ENCODE measurements around the gene ADAR. TPM values are rescaled to one million over a fixed set of nuclear protein-coding genes. Genes with fewer than 3 reads are reported as not detected.

ADAR gene
- total RNA-seq, 2 donors from 2014 or later, result 115 to 125 TPM

GRCh38 chr1:154549202-154549770 lies 58.7 kb downstream of the ADAR start:
- H3K4me3 ChIP-seq, result no peak overlapping the region
- no peaks in the 10 kb centered on the region for H3K9me3 ChIP-seq
- TF ChIP-seq CTCF (IDR thresholded peaks at IDR 0.05), result no peak
- intact Hi-C loops (cut with DNase I), result no loop called here
- no peak overlapping the region for H3K9ac ChIP-seq (ENCODE audit: low read depth in 2 of 2, low read length in 2 of 2)
- H3K27me3 ChIP-seq, result no peaks in the 10 kb centered on the region
- peaks cover 31% of the 10 kb centered on the region for H3K36me3 ChIP-seq
- H3K27ac ChIP-seq, result no peak overlapping the region
- DNase-seq, result no peak
- no peaks in the 10 kb centered on the region for H3K4me1 ChIP-seq

- no peak for DNase-seq
- Histone ChIP-seq H3K27ac (no peak overlapping the region), H3K4me3 (no peak overlapping the region), H3K9me3 (no peaks in the 10 kb centered on the region), H3K4me1 (no peaks in the 10 kb centered on the region), H3K9ac (ENCODE audit: low read depth in 2 of 2, low read length in 2 of 2) (no peak overlapping the region), H3K27me3 (no peaks in the 10 kb centered on the region), H3K36me3 (peaks cover 18% of the 10 kb centered on the region)
- intact Hi-C loops (cut with DNase I), result no loop called here
- TF ChIP-seq CTCF (IDR thresholded peaks at IDR 0.05), result no peak
These were observed 60.0 kb downstream of the ADAR start for GRCh38 chr1:154548028-154548427.

GRCh38 chr1:154547105-154547732 lies 60.8 kb downstream of the ADAR start:
- intact Hi-C loops (cut with DNase I), result no loop called here
- no peaks in the 10 kb centered on the region for H3K4me1 ChIP-seq
- no peak overlapping the region for H3K4me3 ChIP-seq
- no peaks in the 10 kb centered on the region for H3K9me3 ChIP-seq
- DNase-seq, result no peak
- H3K27me3 ChIP-seq, result no peaks in the 10 kb centered on the region
- no peak for TF ChIP-seq CTCF (IDR thresholded peaks at IDR 0.05)
- H3K9ac ChIP-seq (ENCODE audit: low read depth in 2 of 2, low read length in 2 of 2), result no peak overlapping the region
- no peak overlapping the region for H3K27ac ChIP-seq
- peaks cover 10% of the 10 kb centered on the region for H3K36me3 ChIP-seq

GRCh38 chr1:154546264-154547063 lies 61.5 kb downstream of the ADAR start:
- intact Hi-C loops (cut with DNase I), result no loop called here

GRCh38 chr1:154541231-154541630 lies 66.8 kb downstream of the ADAR start:
- no peak for TF ChIP-seq CTCF (IDR thresholded peaks at IDR 0.05)

More at GRCh38 chr1:154546264-154547063, 61.5 kb downstream of the ADAR start:
- peak; percentile 60 for TF ChIP-seq CTCF (IDR thresholded peaks at IDR 0.05)
- no peak overlapping the region for H3K9ac ChIP-seq (ENCODE audit: low read depth in 2 of 2, low read length in 2 of 2)
- no peak overlapping the region for H3K4me3 ChIP-seq
- H3K4me1 ChIP-seq, result no peaks in the 10 kb centered on the region
- no peaks in the 10 kb centered on the region for H3K27me3 ChIP-seq
- H3K27ac ChIP-seq, result no peak overlapping the region
- peaks cover 8% of the 10 kb centered on the region for H3K36me3 ChIP-seq
- peak; percentile 47 for DNase-seq
- no peaks in the 10 kb centered on the region for H3K9me3 ChIP-seq

More at GRCh38 chr1:154541231-154541630, 66.8 kb downstream of the ADAR start:
- Histone ChIP-seq H3K36me3 (no peaks in the 10 kb centered on the region), H3K4me3 (no peak overlapping the region), H3K27ac (no peak overlapping the region), H3K27me3 (no peaks in the 10 kb centered on the region), H3K9me3 (no peaks in the 10 kb centered on the region), H3K4me1 (no peaks in the 10 kb centered on the region), H3K9ac (ENCODE audit: low read depth in 2 of 2, low read length in 2 of 2) (no peak overlapping the region)
- intact Hi-C loops (cut with DNase I), result no loop called here
- DNase-seq, result no peak
